ENCODE results near the gene CAMKMT. TPM values are rescaled to one million over a fixed set of nuclear protein-coding genes. Genes with fewer than 3 reads are reported as not detected.

Gene CAMKMT
- total RNA-seq, 1 experiment from 2014 or later: 19.6 TPM

DNA sequence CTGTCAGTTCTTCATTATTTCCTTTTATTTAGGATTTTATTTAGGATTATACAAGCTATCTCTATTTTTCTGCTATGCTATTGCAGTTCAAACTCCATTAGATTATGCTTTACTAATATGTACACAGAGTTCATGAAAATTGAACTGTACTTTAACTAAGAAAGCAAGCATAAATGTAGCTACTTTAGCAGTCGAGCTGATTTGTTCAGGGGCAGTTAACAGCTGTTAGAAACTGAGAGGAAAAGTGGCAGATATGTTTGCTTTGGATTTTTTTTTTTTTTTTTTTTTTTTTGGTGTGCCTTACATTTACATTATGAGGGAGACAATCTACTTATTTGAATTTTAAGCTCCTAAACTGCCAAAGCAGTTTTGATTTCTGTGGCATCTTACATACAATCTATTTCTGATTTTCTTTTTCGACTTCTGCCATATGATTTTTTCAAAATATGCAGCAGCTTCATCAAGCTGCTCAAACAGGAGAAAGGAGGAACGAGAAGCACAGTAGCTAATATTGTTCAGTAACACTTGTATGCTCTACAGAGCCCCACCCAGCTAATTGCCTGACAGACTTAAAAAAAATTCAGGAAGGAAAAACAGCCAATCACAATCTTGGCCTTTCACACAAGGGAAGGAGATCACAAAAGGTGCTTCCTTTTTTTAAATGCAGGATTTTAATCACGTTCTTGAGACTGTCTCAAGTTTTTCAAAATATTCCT is 346.4 kb downstream of the CAMKMT start:
- DNase-seq: no peak
- no peak overlapping the region for H3K4me3 ChIP-seq (ENCODE audit: insufficient read depth, low read depth, low read length)
- H3K27me3 ChIP-seq (ENCODE audit: control insufficient read depth, insufficient read depth, low read length): no peaks in the 10 kb centered on the region
- H3K36me3 ChIP-seq (replicated peaks; ENCODE audit: control insufficient read depth, insufficient read depth, low read length): no peaks in the 10 kb centered on the region

DNA sequence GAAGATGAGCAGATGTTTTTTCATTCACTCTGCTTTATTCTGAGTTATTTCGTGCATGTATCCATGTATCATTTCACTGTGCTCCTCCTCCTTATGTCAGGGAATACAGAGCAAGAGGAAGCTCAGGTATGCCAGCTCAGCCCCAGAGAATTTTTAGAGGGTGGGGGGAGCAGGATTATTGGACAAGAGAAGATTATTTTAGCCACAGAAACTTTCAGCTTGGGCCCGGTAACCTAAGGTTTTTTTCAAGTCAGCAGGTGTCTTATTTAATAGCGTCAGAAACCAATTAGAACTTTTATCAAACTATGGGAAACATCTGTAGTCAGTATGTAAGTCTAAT is 346.9 kb downstream of the CAMKMT start:
- Histone ChIP-seq H3K4me3 (ENCODE audit: insufficient read depth, low read depth, low read length) (no peak overlapping the region), H3K36me3 (replicated peaks; ENCODE audit: control insufficient read depth, insufficient read depth, low read length) (no peaks in the 10 kb centered on the region), H3K27me3 (ENCODE audit: control insufficient read depth, insufficient read depth, low read length) (no peaks in the 10 kb centered on the region)
- no peak for DNase-seq

- Histone ChIP-seq H3K36me3 (replicated peaks; ENCODE audit: control insufficient read depth, insufficient read depth, low read length) (no peaks in the 10 kb centered on the region), H3K27me3 (ENCODE audit: control insufficient read depth, insufficient read depth, low read length) (no peaks in the 10 kb centered on the region), H3K4me3 (ENCODE audit: insufficient read depth, low read depth, low read length) (no peak overlapping the region)
- no peak for DNase-seq
Measured at GRCh38 chr2:44713170-44713569, 351.4 kb downstream of the CAMKMT start.

GRCh38 chr2:44715671-44716081 is 353.9 kb downstream of the CAMKMT start:
- Histone ChIP-seq H3K27me3 (ENCODE audit: control insufficient read depth, insufficient read depth, low read length) (no peaks in the 10 kb centered on the region), H3K4me3 (ENCODE audit: insufficient read depth, low read depth, low read length) (no peak overlapping the region), H3K36me3 (replicated peaks; ENCODE audit: control insufficient read depth, insufficient read depth, low read length) (no peaks in the 10 kb centered on the region)
- peak; percentile 23 for DNase-seq

GRCh38 chr2:44716131-44716530 is 354.4 kb downstream of the CAMKMT start:
- no peak overlapping the region for H3K4me3 ChIP-seq (ENCODE audit: insufficient read depth, low read depth, low read length)
- H3K27me3 ChIP-seq (ENCODE audit: control insufficient read depth, insufficient read depth, low read length): no peaks in the 10 kb centered on the region
- no peaks in the 10 kb centered on the region for H3K36me3 ChIP-seq (replicated peaks; ENCODE audit: control insufficient read depth, insufficient read depth, low read length)
- DNase-seq: no peak

- no peaks in the 10 kb centered on the region for H3K36me3 ChIP-seq (replicated peaks; ENCODE audit: control insufficient read depth, insufficient read depth, low read length)
- H3K27me3 ChIP-seq (ENCODE audit: control insufficient read depth, insufficient read depth, low read length): no peaks in the 10 kb centered on the region
- no peak overlapping the region for H3K4me3 ChIP-seq (ENCODE audit: insufficient read depth, low read depth, low read length)
- DNase-seq: no peak
Measured at GRCh38 chr2:44718431-44718830, 356.7 kb downstream of the CAMKMT start.

GRCh38 chr2:44719562-44719961 is 357.8 kb downstream of the CAMKMT start:
- DNase-seq: no peak
- Histone ChIP-seq H3K4me3 (ENCODE audit: insufficient read depth, low read depth, low read length) (no peak overlapping the region), H3K36me3 (replicated peaks; ENCODE audit: control insufficient read depth, insufficient read depth, low read length) (no peaks in the 10 kb centered on the region), H3K27me3 (ENCODE audit: control insufficient read depth, insufficient read depth, low read length) (no peaks in the 10 kb centered on the region)

GRCh38 chr2:44722026-44722625 is 360.4 kb downstream of the CAMKMT start:
- H3K4me3 ChIP-seq (ENCODE audit: insufficient read depth, low read depth, low read length): no peak overlapping the region
- no peaks in the 10 kb centered on the region for H3K27me3 ChIP-seq (ENCODE audit: control insufficient read depth, insufficient read depth, low read length)
- no peaks in the 10 kb centered on the region for H3K36me3 ChIP-seq (replicated peaks; ENCODE audit: control insufficient read depth, insufficient read depth, low read length)
- no peak for DNase-seq

- Histone ChIP-seq H3K36me3 (replicated peaks; ENCODE audit: control insufficient read depth, insufficient read depth, low read length) (no peaks in the 10 kb centered on the region), H3K4me3 (ENCODE audit: insufficient read depth, low read depth, low read length) (no peak overlapping the region), H3K27me3 (ENCODE audit: control insufficient read depth, insufficient read depth, low read length) (no peaks in the 10 kb centered on the region)
- no peak for DNase-seq
Measured at GRCh38 chr2:44723921-44724320, 362.2 kb downstream of the CAMKMT start.

DNA sequence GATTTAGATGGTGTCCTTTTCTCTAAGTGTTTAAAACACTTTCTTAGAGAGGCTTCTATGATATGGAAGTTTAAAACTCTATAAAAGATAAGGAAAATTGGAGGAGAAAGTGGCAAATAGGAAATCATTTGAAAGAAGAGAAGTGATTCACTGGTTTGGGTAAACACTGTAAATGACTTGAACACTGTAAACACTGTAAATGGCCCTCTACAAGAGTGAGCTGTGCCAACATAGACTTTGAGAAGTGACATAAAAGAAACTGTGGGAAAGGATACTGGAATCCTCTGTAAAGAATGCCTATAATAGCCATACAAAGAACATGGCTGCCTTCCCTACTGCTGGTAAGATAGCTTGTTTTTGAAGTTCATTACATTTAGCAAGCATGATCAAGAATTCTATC is 368.8 kb downstream of the CAMKMT start:
- no peaks in the 10 kb centered on the region for H3K36me3 ChIP-seq (replicated peaks; ENCODE audit: control insufficient read depth, insufficient read depth, low read length)
- no peaks in the 10 kb centered on the region for H3K27me3 ChIP-seq (ENCODE audit: control insufficient read depth, insufficient read depth, low read length)
- no peak for DNase-seq
- H3K4me3 ChIP-seq (ENCODE audit: insufficient read depth, low read depth, low read length): no peak overlapping the region

DNA sequence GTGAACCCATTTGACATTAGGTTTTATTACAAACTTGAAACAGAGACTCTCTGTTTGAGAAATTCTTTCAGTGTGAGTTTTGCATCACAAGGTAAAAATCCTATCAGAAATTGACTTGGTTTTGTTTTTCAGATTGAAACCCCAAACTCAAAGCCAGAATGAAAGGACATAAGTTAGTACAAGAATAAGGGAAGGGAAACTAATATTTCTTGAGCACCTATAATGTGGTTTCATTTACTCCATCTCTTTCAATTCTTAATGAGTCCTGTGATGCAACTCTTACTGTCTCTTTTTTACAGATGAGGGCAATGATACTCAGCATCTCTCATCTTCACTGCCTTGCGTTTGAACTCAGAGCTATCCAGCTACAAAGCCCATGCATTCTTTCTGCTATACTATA is 369.8 kb downstream of the CAMKMT start:
- no peak for DNase-seq
- Histone ChIP-seq H3K36me3 (replicated peaks; ENCODE audit: control insufficient read depth, insufficient read depth, low read length) (no peaks in the 10 kb centered on the region), H3K27me3 (ENCODE audit: control insufficient read depth, insufficient read depth, low read length) (no peaks in the 10 kb centered on the region), H3K4me3 (ENCODE audit: insufficient read depth, low read depth, low read length) (no peak overlapping the region)

GRCh38 chr2:44736270-44736942 is 374.7 kb downstream of the CAMKMT start:
- H3K36me3 ChIP-seq (replicated peaks; ENCODE audit: control insufficient read depth, insufficient read depth, low read length): no peaks in the 10 kb centered on the region
- H3K27me3 ChIP-seq (ENCODE audit: control insufficient read depth, insufficient read depth, low read length): no peaks in the 10 kb centered on the region
- DNase-seq: no peak
- H3K4me3 ChIP-seq (ENCODE audit: insufficient read depth, low read depth, low read length): no peak overlapping the region

- Histone ChIP-seq H3K36me3 (replicated peaks; ENCODE audit: control insufficient read depth, insufficient read depth, low read length) (no peaks in the 10 kb centered on the region), H3K4me3 (ENCODE audit: insufficient read depth, low read depth, low read length) (no peak overlapping the region), H3K27me3 (ENCODE audit: control insufficient read depth, insufficient read depth, low read length) (no peaks in the 10 kb centered on the region)
- DNase-seq: no peak
Measured at GRCh38 chr2:44740678-44741077, 378.9 kb downstream of the CAMKMT start.

DNA sequence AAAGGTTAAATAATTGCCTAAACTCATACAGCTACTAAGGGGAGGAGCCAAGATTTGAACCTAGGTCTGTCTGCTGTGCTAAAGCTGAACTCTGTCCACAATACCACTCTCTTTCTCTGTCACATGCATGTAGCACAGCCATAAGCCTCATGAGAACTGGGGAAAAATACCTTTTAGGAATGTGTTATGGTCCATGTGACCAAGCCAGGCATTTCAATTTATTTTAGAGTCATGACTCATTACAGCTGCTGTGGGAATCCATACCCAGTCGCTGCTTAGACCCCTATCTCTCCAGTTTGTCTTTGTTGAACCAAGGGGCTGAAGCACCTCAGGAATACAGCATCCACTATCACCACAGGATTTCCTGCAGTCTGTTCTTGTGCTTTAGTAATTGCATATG is 379.8 kb downstream of the CAMKMT start:
- H3K36me3 ChIP-seq (replicated peaks; ENCODE audit: control insufficient read depth, insufficient read depth, low read length): no peaks in the 10 kb centered on the region
- H3K4me3 ChIP-seq (ENCODE audit: insufficient read depth, low read depth, low read length): no peak overlapping the region
- no peaks in the 10 kb centered on the region for H3K27me3 ChIP-seq (ENCODE audit: control insufficient read depth, insufficient read depth, low read length)
- no peak for DNase-seq

- no peaks in the 10 kb centered on the region for H3K36me3 ChIP-seq (replicated peaks; ENCODE audit: control insufficient read depth, insufficient read depth, low read length)
- no peak overlapping the region for H3K4me3 ChIP-seq (ENCODE audit: insufficient read depth, low read depth, low read length)
- H3K27me3 ChIP-seq (ENCODE audit: control insufficient read depth, insufficient read depth, low read length): no peaks in the 10 kb centered on the region
- no peak for DNase-seq
Measured at GRCh38 chr2:44742057-44742456, 380.3 kb downstream of the CAMKMT start.

Measured in H7 (cell line).